ENCODE results near the gene GIPC1.

The GIPC1 gene

DNA sequence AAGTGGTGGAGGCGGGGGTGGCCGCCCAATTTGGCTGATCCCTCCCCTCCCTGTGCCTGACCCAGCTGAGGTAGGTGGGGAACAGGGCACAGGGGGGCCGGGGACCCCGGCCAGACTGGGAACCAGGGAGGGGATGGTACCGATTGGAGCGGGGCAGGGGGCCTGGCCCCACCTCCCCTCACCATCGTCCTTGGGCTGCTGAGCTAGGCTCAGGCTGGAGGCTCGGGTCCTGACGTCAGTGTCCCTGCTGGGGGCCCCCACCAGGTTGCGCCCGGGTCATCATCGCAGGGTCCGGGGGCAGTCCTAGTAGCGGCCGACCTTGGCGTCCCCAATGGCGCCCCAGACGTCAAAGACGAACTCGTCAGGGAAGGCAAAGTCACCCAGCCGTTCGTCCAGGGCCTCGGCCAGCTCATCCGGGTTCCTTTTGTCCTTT is 17.8 kb downstream of the GIPC1 start:
- TF ChIP-seq CTCF (IDR thresholded peaks at IDR 0.05), result no peak
- Histone ChIP-seq H3K27ac (peak overlapping the region in 1 of 2 donors; percentile 45), H3K4me3 (no peak overlapping the region)
- no peak for DNase-seq (ENCODE audit: low spot score)

GRCh38 chr19:14477418-14478112 is 18.4 kb downstream of the GIPC1 start:
- peak overlapping the region in 1 of 2 donors; percentile 45 for H3K27ac ChIP-seq

GRCh38 chr19:14476673-14477401 is 19.1 kb downstream of the GIPC1 start:
- Histone ChIP-seq H3K27ac (peak overlapping the region in 1 of 2 donors; percentile 22), H3K4me3 (peak overlapping the region; percentile 21)
- DNase-seq (ENCODE audit: low spot score), result no peak
- no peak for TF ChIP-seq CTCF (IDR thresholded peaks at IDR 0.05)

More at GRCh38 chr19:14477418-14478112, 18.4 kb downstream of the GIPC1 start:
- no peak for TF ChIP-seq CTCF (IDR thresholded peaks at IDR 0.05)
- no peak for DNase-seq (ENCODE audit: low spot score)
- H3K4me3 ChIP-seq, result no peak overlapping the region

GRCh38 chr19:14476327-14476672 is 19.6 kb downstream of the GIPC1 start:
- no peak for TF ChIP-seq CTCF (IDR thresholded peaks at IDR 0.05)
- Histone ChIP-seq H3K27ac (peak overlapping the region in 1 of 2 donors; percentile 16), H3K4me3 (no peak overlapping the region)
- no peak for DNase-seq (ENCODE audit: low spot score)

GRCh38 chr19:14475251-14476073 is 20.5 kb downstream of the GIPC1 start, which contains the start of gene PTGER1:
PTGER1 (minus strand) TSS chr19:14475354; CDS start chr19:14474320, 1,034 bp downstream.
- TF ChIP-seq CTCF (IDR thresholded peaks at IDR 0.05), result no peak
- peak within 1 kb of the TSS; percentile 54 for H3K4me3 ChIP-seq
- H3K27ac ChIP-seq, result peak within 1 kb of the TSS in 1 of 2 donors; percentile 22
- no peak for DNase-seq (ENCODE audit: low spot score)

GRCh38 chr19:14474827-14475226 is 21.1 kb downstream of the GIPC1 start:
- H3K4me3 ChIP-seq, result peak overlapping the region; percentile 22
- DNase-seq (ENCODE audit: low spot score), result no peak
- TF ChIP-seq CTCF (IDR thresholded peaks at IDR 0.05), result no peak
- no peak overlapping the region for H3K27ac ChIP-seq
